HG02759 (cell line): ENCODE measurements around the gene GFRA4.

ENCODE experiments used
- ATAC-seq: cut with Tn5 transposase; IDR thresholded peaks from one replicate; pipeline ENCODE4 v1.9.1; 2021; ENCODE audit warnings: mild to moderate bottlenecking, moderate library complexity; ENCODE audit not compliant: unreplicated experiment

Gene GFRA4, protein sequence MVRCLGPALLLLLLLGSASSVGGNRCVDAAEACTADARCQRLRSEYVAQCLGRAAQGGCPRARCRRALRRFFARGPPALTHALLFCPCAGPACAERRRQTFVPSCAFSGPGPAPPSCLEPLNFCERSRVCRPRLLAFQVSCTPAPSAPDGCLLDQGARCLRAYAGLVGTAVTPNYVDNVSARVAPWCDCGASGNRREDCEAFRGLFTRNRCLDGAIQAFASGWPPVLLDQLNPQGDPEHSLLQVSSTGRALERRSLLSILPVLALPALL

DNA sequence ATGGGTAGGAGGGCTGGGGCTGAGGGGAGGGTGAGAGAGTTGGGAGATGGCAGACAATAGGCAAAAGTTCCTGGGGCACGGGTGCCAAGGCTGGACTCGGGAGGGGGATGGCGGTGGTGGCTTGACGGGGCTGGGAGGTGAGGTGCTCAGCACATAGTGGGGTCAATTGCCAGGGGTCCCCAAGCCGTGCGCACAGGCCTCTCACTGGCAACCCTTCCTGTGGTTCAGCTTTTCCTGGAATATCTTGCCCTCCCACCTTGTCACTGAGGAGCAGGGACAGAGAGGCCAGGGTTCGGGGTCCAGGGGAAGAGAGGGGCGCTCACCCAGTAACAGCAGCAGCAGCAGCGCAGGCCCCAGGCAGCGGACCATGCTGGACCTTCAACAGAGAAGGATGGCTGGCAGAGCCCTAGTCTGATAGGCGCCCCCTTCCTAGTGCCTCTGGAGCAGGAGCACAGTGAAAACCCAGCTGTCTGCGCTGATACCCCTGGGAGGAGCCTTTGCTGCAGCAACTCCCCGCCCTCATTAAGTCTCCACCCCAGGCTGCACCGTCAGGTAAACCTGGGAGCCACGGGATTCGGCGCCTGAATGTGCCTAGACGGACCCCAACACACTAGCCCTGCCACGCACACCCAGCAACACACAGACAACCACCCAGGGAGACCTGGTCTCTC lies at the start of gene GFRA4:
TSS of gene GFRA4 (minus strand) at position 369 of the 671 bp plus-strand sequence. CDS start at position 369, 0 bp downstream.
- ATAC-seq, result no peak

DNA sequence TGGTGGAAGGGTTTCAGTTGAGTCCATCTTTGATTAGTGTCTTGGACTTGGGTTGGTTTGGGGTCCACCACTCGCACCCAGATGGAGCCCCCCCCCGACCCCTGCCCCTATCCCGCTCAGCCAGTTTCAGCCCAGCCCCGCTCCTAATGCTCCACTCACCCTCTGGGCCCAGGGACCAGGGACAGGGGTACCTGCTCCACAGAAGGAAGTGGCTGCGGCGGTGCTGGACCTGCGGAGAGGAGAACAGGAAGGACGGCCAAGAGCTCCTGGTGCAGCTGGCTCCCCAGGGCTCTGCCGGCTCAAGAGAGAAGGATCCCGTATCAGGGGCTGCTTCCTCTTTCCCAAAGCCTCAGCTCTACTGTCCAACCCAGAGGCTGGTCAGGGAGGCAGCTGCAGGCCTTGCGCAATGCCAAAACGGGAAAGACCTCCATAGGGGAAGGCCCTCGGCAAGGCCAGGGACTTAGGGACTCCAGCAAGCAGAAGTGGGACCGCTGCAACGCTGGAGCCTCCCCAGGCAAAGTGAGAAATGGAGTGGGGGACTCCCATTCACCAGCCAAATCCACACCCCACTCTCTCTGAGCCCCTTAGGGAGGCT lies 49.2 kb upstream of the GFRA4 start, which contains the start of gene SIGLEC1:
TSS of gene SIGLEC1 (minus strand) at position 322 of the 595 bp plus-strand sequence. CDS start 5,472 bp downstream, outside the sequence.
- ATAC-seq, result no peak

DNA sequence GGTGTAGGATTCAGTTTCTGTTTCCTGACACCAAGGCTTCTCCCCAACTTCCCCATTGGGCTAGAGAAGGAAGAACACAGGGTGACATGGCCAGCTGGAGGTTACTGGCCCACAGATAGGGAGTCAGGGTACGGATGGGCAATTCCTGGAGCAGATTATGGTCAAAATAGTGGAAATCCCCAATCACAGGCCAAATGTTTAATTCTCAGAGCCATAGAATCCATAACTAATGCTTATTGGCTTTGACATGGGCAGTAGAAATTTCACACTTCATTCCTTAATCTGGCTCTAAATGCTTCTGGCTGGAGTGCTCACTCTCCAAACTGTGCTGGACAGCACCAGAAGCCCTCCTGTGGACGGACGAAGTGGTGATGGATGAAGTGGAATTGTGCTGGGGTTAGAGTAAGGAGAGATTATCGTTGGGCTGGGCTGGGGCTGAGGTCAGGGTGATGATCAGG lies 48.3 kb upstream of the GFRA4 start:
- ATAC-seq, result no peak

DNA sequence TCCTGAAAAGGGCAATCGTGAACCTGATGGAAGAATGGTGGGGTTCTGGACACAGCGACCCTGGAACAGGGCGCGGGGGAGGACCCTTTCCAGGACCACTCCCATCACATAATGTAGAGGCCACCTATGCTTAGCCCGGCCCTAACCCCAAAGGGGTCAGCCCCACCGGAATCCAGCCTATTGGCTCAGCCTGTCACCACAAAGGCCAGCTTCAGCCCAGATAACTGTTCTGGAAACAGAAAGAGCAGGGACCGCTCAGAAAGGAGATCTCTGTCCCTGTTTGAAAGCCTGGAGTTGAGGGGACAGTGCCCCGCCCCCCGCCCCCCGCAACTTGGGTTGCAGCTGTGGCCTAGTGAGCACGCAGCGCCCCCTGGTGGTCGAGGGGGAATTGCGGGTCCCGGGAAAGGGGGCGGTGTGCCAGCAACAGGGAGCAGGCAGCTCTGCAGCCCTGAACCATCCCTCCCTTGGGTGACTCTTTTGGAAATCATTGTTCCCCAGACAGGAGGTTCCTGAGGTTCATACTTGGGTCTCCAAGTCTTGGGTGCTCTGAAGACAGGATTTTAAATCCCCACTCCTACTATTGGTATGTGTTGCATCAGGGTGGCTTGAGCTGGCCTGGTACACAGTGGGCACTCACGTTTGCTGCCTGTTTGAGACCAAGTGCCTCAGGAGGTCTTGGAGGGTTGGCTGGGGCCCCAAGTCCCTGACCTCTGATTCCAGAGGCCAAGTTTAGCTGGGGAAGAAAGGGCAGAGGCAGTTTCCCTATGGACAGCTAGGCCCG lies 47.7 kb upstream of the GFRA4 start:
- ATAC-seq, result peak; percentile 54

DNA sequence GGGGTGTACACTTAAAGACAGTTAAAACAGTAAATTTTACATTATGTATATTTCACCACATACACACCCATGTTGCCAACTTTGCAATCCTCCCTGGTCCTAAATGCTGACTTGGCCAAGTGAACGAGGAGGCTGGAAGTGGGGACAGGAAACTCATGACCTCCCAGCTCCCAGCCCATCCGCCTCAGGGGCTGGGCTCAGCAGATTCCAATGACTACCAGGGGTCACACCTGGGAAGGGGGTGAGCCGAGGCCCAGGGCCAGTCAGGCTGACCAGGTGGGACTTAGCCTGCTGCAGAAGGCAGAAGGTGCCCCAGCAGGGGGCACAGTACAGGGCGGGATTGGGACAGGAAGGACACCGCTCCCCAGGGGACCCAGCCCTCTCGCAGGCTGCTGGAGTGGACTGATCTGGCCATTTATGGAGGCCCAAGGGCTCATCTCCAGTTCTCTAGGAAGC lies 46.8 kb upstream of the GFRA4 start:
- no peak for ATAC-seq

DNA sequence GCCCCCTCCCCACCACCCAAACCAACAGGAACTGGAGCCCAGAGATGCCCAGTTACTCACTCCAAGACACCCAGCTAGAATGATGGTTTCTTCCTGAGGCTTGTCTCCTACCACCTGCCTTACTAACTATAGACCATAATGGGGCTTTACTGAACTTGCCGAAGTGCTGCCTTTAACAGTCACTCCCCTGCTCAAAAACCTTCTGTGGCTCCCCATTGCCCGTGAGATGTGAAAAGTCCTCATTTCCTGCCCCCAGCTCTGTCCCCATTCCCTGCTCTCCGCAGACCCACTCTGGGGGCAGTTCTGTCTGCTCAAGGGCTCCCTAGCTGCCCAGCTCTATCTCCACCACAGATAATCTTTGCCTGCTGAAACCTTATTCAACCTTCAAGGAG lies 44.3 kb upstream of the GFRA4 start:
- ATAC-seq, result no peak

DNA sequence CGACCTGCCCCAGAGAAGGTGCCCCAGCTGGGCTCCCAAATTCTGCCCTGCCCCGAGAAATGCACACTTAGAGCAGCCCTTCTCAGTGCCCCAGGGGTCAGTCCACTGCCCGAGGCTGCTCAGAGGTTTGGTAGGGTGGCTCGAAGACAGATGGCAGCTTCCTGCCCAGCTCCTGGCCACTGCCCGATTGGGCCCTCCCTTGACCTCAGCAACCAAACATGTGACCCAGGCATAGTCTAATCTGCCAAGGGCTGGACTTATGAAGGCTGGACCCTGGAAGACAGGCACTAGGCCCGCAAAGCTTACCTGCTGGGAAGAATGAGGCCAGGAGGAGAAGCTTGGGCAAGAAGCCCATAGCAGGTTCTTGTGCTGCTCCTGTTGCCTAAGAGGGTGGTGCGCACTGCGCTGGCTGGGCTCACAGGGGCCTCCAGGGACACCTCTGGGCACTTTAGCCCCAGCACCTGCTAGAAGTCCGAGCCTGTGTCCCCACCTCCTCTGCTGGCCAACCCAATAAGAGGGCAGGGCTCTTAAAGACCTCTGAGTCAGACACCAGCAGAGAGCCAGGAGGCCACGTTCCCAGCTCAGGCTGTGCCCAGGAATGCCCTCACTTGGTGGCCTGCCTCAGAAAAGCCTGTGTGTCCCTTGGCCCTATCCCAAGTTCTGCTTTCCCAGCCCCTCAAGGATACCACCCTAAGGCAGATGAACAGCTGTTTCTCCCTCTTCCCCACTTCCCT lies 43.7 kb upstream of the GFRA4 start:
- ATAC-seq, result no peak

DNA sequence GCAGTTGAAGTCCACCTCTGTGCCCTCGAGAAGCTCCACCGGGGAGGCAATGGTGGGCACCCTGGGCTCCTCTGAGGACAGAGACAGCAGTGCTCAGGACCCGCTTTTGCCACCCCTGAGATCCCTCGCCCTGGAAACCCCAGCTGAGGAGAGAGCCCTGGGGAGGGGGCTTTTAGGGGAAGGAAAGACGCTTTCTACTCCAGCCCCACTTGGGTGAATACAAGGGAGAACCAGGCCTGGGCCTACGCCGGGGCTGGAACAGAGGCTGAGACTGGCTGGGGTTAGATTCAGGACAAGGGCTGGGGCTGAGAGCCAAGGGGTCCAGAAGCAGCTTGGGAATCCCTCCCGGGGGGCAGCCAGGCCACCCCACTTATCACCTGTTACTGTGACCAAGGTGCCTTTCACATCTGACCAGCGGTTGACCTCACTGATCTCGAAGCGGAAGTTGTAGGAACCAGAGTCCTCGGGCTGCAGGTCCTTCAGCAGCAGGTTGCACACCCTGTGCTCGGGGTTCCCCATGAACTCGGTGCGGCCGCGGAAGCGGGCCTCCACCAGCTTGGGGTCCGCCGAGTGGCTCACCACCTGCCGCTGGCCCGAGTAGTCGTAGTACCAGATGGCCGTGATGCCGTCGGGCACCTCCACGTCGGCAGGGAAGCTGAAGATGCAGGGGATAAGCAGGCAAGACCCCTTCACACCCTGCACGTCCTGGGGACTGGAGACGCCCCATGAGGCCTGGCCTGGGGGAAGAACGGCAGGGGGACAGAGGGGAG lies 43.0 kb upstream of the GFRA4 start:
- no peak for ATAC-seq

DNA sequence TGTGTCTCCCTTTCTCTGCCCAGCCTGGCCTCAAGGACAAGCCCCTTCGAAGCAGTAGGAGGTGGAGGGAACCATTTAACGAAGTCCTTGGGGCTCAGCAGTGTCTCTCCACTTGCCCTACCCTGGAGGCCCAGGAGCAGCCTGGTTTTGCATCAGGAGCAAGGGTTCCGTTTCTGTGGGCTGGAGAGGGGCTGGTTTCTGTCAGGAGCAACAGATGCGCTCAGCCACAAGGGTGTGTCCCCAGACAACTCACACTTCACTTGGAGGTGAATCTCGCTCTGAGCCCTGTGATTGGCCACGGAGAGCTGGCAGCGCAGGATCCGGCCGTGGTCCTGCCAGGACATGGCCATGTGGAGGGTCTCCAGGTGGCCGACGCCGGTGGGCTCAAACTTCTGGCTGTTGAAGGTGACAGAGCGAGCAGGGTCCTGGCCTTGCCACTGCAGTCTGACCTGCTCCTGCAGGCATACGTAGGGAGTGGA lies 42.3 kb upstream of the GFRA4 start:
- ATAC-seq, result no peak

DNA sequence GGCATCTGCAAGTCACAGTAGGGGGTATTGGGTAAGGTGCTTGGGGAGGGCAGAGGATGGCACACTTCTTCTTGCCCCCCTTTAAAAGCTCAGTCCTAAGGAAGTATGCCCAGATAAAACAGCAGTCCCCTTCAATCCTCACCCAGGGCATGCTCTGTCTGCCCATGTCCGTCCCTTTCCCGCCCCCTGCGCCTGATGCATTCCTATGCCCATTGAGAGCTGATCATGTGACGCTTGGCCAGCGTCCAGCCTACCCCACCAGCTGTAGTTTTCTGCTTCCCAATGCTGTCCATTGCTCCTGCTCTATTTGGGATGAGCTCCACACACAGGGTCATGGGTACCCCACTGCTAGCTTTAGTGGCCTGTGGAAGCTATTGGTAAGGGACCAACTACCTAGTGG lies 40.9 kb upstream of the GFRA4 start:
- ATAC-seq, result no peak

DNA sequence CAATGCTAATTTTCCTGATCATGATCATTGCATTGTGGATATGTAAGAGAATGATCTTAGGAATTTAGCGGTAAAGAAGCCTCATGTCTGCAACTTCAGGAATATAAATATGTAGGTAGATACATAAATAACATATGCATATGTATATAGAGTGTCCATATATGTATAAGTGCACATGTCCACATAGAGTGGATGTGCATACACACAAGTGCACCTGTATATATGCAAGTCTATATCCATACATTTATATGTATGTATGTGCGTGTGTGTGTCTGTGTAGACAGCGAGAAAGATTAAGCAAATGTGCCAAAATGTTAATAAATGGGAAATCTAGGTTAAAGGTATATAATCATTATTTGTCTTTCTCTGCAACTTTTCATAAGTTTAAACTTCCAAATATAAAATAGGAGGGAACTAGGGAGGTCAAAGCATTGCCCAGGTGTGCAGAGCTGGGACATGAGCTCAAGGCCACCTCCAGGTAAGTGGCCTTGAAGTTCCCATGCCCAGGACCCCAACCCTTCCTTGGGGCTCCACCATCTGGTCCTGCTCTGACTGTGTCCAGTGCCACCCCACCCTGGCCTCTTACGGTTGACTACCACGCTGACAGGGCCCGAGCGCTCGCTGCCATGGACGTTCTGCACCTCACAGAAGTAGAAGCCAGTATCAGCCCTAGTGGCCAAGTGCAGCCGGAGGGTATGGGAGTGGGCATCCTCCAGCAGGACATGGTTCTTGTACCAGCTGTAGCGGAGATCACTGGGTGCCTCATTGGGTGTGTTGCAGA lies 39.6 kb upstream of the GFRA4 start:
- ATAC-seq, result no peak

DNA sequence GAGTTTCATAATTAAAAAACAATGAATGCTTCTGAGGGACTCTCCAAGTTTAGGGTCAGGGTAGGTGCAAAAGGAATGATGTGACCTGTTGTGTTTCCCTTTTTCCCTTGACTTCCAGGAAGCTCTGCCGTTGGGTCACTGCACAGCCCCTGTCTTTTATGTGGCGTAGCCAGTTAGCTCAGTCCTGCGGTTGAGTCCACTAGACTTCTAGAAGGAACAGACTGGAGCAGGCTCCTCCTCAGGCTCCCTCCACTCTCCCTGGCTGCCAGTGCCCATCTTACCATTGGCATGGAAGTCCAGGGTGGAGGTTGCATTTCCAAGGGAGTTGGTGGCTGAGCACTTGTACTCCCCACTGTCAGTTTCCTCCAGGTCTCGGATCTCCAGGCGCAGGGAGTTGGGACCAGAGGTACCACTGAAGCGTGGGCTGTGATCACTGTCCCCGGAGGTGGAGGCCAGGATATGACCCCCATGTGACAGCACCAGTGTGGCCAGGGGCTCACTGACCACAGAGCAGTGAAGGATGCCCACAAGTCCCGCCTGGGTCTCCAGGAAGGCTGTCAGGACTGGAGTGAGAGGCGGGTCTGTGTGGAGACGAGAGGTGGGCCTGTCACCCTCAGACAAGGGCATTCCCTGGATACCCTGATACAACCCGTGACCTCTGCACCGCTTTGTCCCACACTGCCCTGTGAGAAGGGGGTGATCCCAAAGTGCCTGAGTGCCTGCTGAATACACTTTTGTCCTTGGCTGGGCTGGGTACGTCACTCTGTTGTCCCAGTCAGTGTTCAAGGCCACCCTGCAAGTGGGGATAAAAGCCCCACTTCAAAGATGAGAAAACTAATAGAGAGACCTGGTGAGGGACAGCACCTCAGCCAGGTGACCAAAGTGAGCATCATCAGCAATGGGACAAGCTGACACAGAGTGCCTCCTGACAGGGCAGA lies 38.1 kb upstream of the GFRA4 start:
- no peak for ATAC-seq

DNA sequence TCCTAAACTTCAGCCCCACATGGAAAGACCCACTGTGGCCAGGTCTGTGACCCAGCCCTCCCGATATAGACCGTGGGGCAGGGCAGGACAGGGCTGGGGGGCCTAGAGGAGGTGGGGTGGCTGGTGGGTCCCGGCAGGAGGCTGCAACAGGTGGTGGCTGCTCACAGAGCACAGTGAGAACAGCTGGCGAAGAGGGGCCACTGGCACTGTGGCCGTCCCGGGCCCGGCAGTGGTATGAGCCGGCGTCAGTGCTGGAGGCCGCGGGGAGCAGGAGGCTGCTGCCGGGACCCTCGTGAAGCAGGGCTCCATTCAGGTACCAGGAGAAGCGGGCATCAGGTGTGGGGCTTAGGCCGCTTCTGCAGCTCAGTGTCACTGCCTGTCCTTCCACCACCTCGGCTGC lies 35.8 kb upstream of the GFRA4 start:
- ATAC-seq, result no peak

DNA sequence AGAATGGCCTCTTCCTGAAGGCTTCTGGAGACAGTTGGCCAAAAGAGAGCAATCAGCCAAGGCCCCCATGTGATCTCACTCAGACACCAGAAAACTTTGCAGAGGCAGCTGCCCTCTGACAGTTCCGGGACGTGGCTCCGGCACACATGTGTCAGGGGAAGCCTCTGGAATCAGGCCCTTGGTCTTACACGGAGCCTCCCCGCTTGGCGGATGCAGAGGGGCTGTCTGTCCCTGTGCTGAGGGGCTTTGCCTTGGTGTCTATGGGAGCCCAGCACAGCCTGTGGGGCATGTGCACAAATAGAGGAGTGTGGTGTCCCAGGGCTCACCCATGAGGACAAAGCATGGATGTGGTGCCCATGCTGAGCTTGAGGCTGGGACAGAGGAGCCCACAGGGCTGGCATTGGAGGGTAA lies 35.4 kb upstream of the GFRA4 start:
- ATAC-seq, result no peak

DNA sequence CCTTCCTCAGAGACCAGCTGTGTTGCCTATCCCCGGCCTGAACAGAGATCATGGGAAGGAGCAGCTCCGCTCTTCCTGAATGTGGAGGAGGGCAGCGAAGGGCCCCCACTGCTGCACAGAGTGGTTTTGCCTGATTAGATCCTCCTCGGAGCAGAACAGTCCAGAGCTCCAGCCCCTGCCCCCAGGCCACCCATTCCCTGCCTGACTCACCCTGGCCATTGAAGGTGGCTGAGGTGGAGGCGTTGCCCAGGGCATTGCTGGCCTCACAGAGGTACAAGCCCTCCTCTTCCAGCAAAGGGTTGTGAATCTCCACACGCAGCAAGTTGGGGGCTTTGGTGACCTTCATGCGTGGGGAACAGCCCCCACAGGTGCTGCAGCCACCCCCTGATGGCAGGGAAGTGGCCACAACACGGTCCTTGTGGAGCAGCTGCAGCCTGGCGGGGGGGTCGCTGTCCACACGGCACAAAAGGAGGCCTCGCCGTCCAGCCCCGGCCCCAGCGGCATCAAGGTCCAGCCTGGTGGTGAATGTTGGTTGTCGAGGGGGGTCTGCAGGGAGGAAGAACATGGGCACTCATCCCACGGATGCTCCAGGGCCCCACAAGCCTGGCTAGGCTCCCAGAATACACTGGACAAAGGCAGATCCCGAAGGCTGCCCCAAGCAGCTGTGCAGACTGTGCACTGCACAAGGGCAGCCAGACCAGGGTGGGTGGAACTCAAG lies 34.5 kb upstream of the GFRA4 start:
- ATAC-seq, result no peak

DNA sequence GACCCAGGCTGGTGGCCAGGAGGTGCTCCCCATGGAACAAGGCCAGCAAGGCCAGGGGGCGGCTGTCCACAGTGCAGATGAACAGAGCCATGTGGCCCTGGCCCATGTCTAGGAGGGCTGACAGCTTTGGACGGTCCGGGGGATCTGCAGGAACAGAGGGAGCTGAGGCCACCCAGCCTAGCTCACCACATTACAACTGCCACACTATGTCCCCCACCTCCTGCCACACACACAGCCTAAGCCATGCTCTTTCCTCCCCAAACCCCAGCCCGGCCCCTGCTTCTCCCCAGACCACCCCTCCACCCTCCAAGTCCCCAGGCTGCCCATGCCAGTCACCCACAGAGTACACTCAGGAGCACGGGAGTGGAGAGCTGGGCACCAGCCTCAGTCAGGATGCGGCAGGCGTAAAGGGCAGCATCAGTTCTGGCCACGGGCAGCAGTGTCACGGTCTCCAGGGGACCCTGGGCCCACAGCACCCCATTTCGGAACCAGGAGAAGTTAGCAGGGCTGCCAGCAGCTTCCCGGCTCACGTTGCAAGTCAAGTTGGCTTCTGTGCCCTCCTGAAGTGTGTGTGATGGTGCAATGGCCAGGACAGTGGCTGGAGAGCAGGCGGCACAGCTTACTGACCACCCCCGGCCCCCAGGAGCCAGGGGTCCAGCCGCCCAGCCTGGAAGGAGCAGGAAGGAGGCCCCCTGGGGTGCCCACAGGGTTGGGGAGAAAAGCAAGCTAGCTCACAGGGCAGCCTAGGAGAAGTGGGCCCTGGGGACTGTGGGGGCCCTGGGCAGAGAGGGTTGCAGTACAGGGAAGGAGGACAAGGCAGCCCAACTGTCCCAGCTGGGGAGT lies 33.8 kb upstream of the GFRA4 start:
- no peak for ATAC-seq
